SK-MEL-5 (cell line): ENCODE results near the gene P2RY8. TPM values are rescaled to one million over a fixed set of nuclear protein-coding genes. Genes with fewer than 3 reads are reported as not detected.

Experiments
- DNase-seq: peaks from one replicate; pipeline ENCODE4 v3.0.0-alpha.2; 2016; ENCODE audit warnings: low read depth, low spot score
- in situ Hi-C: cut with HindIII; loops from 2 replicates; pipeline ENCODE4 v1.10.0; 2016; ENCODE audit warnings: low sequenced_read_pairs, high pct_unique_total_duplicates, low pct_unique_long_range_greater_than_20kb
- total RNA-seq: library from RNA; depleted of rRNA; stranded (reverse); fragments of >200 nt; shearing (Covaris generic); gene quantifications from 2 replicates; pipeline ENCODE4 v1.2.3, GENCODE V29; 2014; rRNA removed

The P2RY8 gene
- total RNA-seq, 1 experiment from 2014 or later = not detected

- in situ Hi-C loops = no loop called here
- no peak for DNase-seq
These were observed 116.6 kb downstream of the P2RY8 start for GRCh38 chrX:1420371-1420770.

GRCh38 chrX:1419545-1420355 lies 117.2 kb downstream of the P2RY8 start:
- no peak for DNase-seq
- in situ Hi-C loops = no loop called here

GRCh38 chrX:1418901-1419544 lies 118.0 kb downstream of the P2RY8 start:
- in situ Hi-C loops = no loop called here
- DNase-seq = no peak

GRCh38 chrX:1417921-1418771 lies 118.8 kb downstream of the P2RY8 start:
- in situ Hi-C loops = no loop called here

GRCh38 chrX:1416965-1417760 lies 119.8 kb downstream of the P2RY8 start:
- no peak for DNase-seq
- in situ Hi-C loops = no loop called here

More at GRCh38 chrX:1417921-1418771, 118.8 kb downstream of the P2RY8 start:
- DNase-seq = no peak

- in situ Hi-C loops = no loop called here
- DNase-seq = no peak
These were observed 120.6 kb downstream of the P2RY8 start for GRCh38 chrX:1416327-1416784.

Other genes starting within 250 kb of the P2RY8 start
- 0.26 TPM in 1 of 2 replicates, not detected in the other for gene IL3RA, start 200.4 kb downstream of the P2RY8 start, total RNA-seq
- 159 and 168 TPM in 2 replicates for gene SLC25A6, start 145.1 kb downstream of the P2RY8 start, total RNA-seq
- 2.5 and 3.1 TPM in 2 replicates for gene ASMTL, start 84.3 kb downstream of the P2RY8 start, total RNA-seq
- 10.7 and 15.3 TPM in 2 replicates for gene AKAP17A, start 54.4 kb upstream of the P2RY8 start, total RNA-seq
- 0.90 and 2.0 TPM in 2 replicates for gene ASMT, start 77.9 kb upstream of the P2RY8 start, total RNA-seq